Esophagus squamous epithelium (tissue), 5 donors: Measurements from ENCODE around the gene ADCY5. TPM values are rescaled to one million over a fixed set of nuclear protein-coding genes. Genes with fewer than 3 reads are reported as not detected.

Experiments used
- DNase-seq: peaks from one replicate; lab custom pipeline; 2025; lab: John Stamatoyannopoulos, UW
- H3K27ac ChIP-seq, 4 donors: fragments of 200-600 bp; sonication (generic); one replicate each; pipeline ENCODE4 v1.5.1; 2016 to 2019; ENCODE audit warnings: mild to moderate bottlenecking in 1 of 4
- H3K27me3 ChIP-seq, 4 donors: fragments of 200-600 bp; sonication (generic); 1 replicate in 3 of 4; 2 replicates in 1 of 4; pipeline versions ENCODE4 v1.5.1 to v1.6.0; 2017 to 2021; ENCODE audit warnings: antibody characterized with exemption in 1 of 4
- H3K36me3 ChIP-seq, 3 donors: fragments of 200-600 bp; sonication (generic); one replicate each; pipeline ENCODE4 v1.5.1; 2016 to 2019
- H3K4me1 ChIP-seq, 3 donors: fragments of 200-600 bp; sonication (generic); one replicate each; pipeline ENCODE4 v1.5.1; 2017 to 2019
- H3K4me3 ChIP-seq, 4 donors: fragments of 200-600 bp; sonication (generic); 1 replicate in 3 of 4; 2 replicates in 1 of 4; pipeline ENCODE4 v1.5.1; 2016 to 2019; ENCODE audit warnings: mild to moderate bottlenecking in 2 of 4, moderate library complexity in 1 of 4
- H3K9me3 ChIP-seq, 3 donors: fragments of 200-600 bp; sonication (generic); one replicate each; pipeline ENCODE4 v1.5.1; 2016 to 2019
- CTCF ChIP-seq, 6 experiments: fragments of 450-650 bp in 4 of 6; fragments of 200-600 bp in 2 of 6; sonication (generic) in 2 of 6; IDR thresholded peaks; one replicate each; pipeline ENCODE4 v1.5.1; 2016 to 2019; ENCODE audit warnings: antibody characterized with exemption in 6 of 6, mild to moderate bottlenecking in 4 of 6, moderate library complexity in 4 of 6
- POLR2A ChIP-seq, 4 donors: fragments of 450-650 bp; IDR thresholded peaks; one replicate each; pipeline ENCODE4 v1.6.1; 2017; ENCODE audit warnings: antibody characterized with exemption in 4 of 4, mild to moderate bottlenecking in 4 of 4, moderate library complexity in 3 of 4
- WGBS, 2 donors: methylation state at CpG; one replicate each; pipeline ENCODE4 v1.1.5; 2018; 5-methylcytosine and 5-hydroxymethylcytosine counted together
- intact Hi-C: fragments of 100-400 bp; cut with DNase I; formaldehyde crosslinking; loops from one replicate; pipeline ENCODE4 v1.15.0; 2022
- total RNA-seq, 4 donors: library from RNA; depleted of rRNA; stranded (reverse); fragments of >200 nt; gene quantifications; one replicate each; pipeline ENCODE4 v1.1.0, GENCODE V29; 2016
- donor health status: DM: yes; HTN: yes; CAD: no.

Gene ADCY5
- total RNA-seq, 4 donors from 2014 or later: 0.72 to 17.4 (median 5.3) TPM

- WGBS, 2 donors: 70 to 73% methylated on average over 5 of the region's 5 CpGs
- Histone ChIP-seq H3K9me3 (no peaks in the 10 kb centered on the region), H3K27me3 (no peaks in the 10 kb centered on the region), H3K4me1 (no peaks in the 10 kb centered on the region), H3K36me3 (peaks cover 0 to 18% (median 0%) of the 10 kb centered on the region in 3 donors), H3K27ac (no peak overlapping the region), H3K4me3 (no peak overlapping the region)
- intact Hi-C loops: no loop called here
- no peak for TF ChIP-seq CTCF (IDR thresholded peaks at IDR 0.05)
- no peak for TF ChIP-seq POLR2A (IDR thresholded peaks at IDR 0.05)
- no peak for DNase-seq
Measured at GRCh38 chr3:123298903-123299302, 150.0 kb downstream of the ADCY5 start.

GRCh38 chr3:123297627-123297899 lies 151.3 kb downstream of the ADCY5 start:
- no peak for TF ChIP-seq CTCF (IDR thresholded peaks at IDR 0.05)
- DNase-seq: no peak

GRCh38 chr3:123296836-123297626 lies 151.9 kb downstream of the ADCY5 start:
- WGBS, 2 donors: 64 to 79% methylated on average over 5 to 8 of the region's 13 CpGs
- H3K27ac ChIP-seq: no peak overlapping the region
- no peak for TF ChIP-seq POLR2A (IDR thresholded peaks at IDR 0.05)
- TF ChIP-seq CTCF (IDR thresholded peaks at IDR 0.05): no peak
- H3K36me3 ChIP-seq: peaks cover 0 to 16% (median 0%) of the 10 kb centered on the region in 3 donors
- intact Hi-C loops: no loop called here
- DNase-seq: no peak
- H3K9me3 ChIP-seq: no peaks in the 10 kb centered on the region
- no peaks in the 10 kb centered on the region for H3K27me3 ChIP-seq
- H3K4me1 ChIP-seq: no peaks in the 10 kb centered on the region
- H3K4me3 ChIP-seq: no peak overlapping the region

More at GRCh38 chr3:123297627-123297899, 151.3 kb downstream of the ADCY5 start:
- H3K36me3 ChIP-seq: peaks cover 0 to 16% (median 0%) of the 10 kb centered on the region in 3 donors
- intact Hi-C loops: no loop called here
- no peaks in the 10 kb centered on the region for H3K9me3 ChIP-seq
- H3K27ac ChIP-seq: no peak overlapping the region
- no peak overlapping the region for H3K4me3 ChIP-seq
- H3K4me1 ChIP-seq: no peaks in the 10 kb centered on the region
- no peaks in the 10 kb centered on the region for H3K27me3 ChIP-seq
- WGBS, 2 donors: 80 to 83% methylated on average over 4 to 6 of the region's 6 CpGs

GRCh38 chr3:123296261-123296660 lies 152.6 kb downstream of the ADCY5 start:
- WGBS, 2 donors: 72 to 84% methylated on average over 5 to 7 of the region's 7 CpGs
- no peaks in the 10 kb centered on the region for H3K27me3 ChIP-seq
- H3K27ac ChIP-seq: no peak overlapping the region

More at GRCh38 chr3:123296261-123296660, 152.6 kb downstream of the ADCY5 start:
- intact Hi-C loops: no loop called here
- Histone ChIP-seq H3K4me1 (no peaks in the 10 kb centered on the region), H3K4me3 (no peak overlapping the region), H3K9me3 (no peaks in the 10 kb centered on the region), H3K36me3 (peaks cover 0 to 17% (median 0%) of the 10 kb centered on the region in 3 donors)
- no peak for DNase-seq
- TF ChIP-seq POLR2A (IDR thresholded peaks at IDR 0.05) (no peak), CTCF (IDR thresholded peaks at IDR 0.05) (no peak)
